HEK293 (cell line): Measurements from ENCODE around the gene NFE2L1.

ENCODE experiments used
- EGR2 ChIP-seq: fragments of 450-650 bp; formaldehyde crosslinking; IDR thresholded peaks from 2 replicates; pipeline ENCODE4 v1.5.1; 2016; ENCODE audit warnings: low read depth, missing biosample characterization, missing genetic modification characterization
- HOXD13 ChIP-seq: sonication (generic); formaldehyde crosslinking; IDR thresholded peaks from 2 replicates; pipeline ENCODE4 v1.8.0; 2022; ENCODE audit warnings: missing genetic modification reagents, borderline replicate concordance
- KLF7 ChIP-seq: fragments of 450-650 bp; formaldehyde crosslinking; IDR thresholded peaks from 2 replicates; pipeline ENCODE4 v1.5.1; 2016; ENCODE audit warnings: missing biosample characterization, missing genetic modification characterization, borderline replicate concordance
- MEIS1 ChIP-seq: sonication (generic); formaldehyde crosslinking; IDR thresholded peaks from 2 replicates; pipeline ENCODE4 v1.8.1; 2022; ENCODE audit warnings: missing genetic modification reagents, mild to moderate bottlenecking, borderline replicate concordance
- OVOL3 ChIP-seq: fragments of 450-650 bp; formaldehyde crosslinking; IDR thresholded peaks from 2 replicates; pipeline ENCODE4 v1.5.1; 2016; ENCODE audit warnings: missing biosample characterization, missing genetic modification characterization
- ZIC2 ChIP-seq: fragments of 450-650 bp; formaldehyde crosslinking; IDR thresholded peaks from 2 replicates; pipeline ENCODE4 v1.5.1; 2016; ENCODE audit warnings: missing biosample characterization, missing genetic modification characterization
- ZNF132 ChIP-seq: fragments of 450-650 bp; formaldehyde crosslinking; IDR thresholded peaks from 2 replicates; pipeline ENCODE4 v1.5.1; 2017; ENCODE audit warnings: missing biosample characterization, missing genetic modification characterization, borderline replicate concordance
- ZNF146 ChIP-seq: fragments of 450-650 bp; formaldehyde crosslinking; IDR thresholded peaks from 2 replicates; pipeline ENCODE4 v1.5.1; 2016; ENCODE audit warnings: missing biosample characterization, missing genetic modification characterization
- ZNF214 ChIP-seq: fragments of 450-650 bp; formaldehyde crosslinking; IDR thresholded peaks from 2 replicates; pipeline ENCODE4 v1.5.1; 2017; ENCODE audit warnings: missing biosample characterization, mild to moderate bottlenecking, missing genetic modification characterization, borderline replicate concordance
- ZNF221 ChIP-seq: fragments of 450-650 bp; formaldehyde crosslinking; IDR thresholded peaks from 2 replicates; pipeline ENCODE4 v1.5.1; 2017; ENCODE audit warnings: missing biosample characterization, missing genetic modification characterization, borderline replicate concordance
- ZNF302 ChIP-seq: fragments of 450-650 bp; formaldehyde crosslinking; IDR thresholded peaks from 2 replicates; pipeline ENCODE4 v1.5.1; 2016; ENCODE audit warnings: missing biosample characterization, missing genetic modification characterization, low read depth
- ZNF311 ChIP-seq: fragments of 450-650 bp; formaldehyde crosslinking; IDR thresholded peaks from 2 replicates; pipeline ENCODE4 v1.5.1; 2017; ENCODE audit warnings: missing biosample characterization, missing genetic modification characterization, borderline replicate concordance
- ZNF354C ChIP-seq: fragments of 450-650 bp; formaldehyde crosslinking; IDR thresholded peaks from 2 replicates; pipeline ENCODE4 v1.5.1; 2016; ENCODE audit warnings: missing biosample characterization, missing genetic modification characterization, low read depth, borderline replicate concordance
- ZNF473 ChIP-seq: fragments of 450-650 bp; formaldehyde crosslinking; IDR thresholded peaks from 2 replicates; pipeline ENCODE4 v1.5.1; 2017; ENCODE audit warnings: missing biosample characterization, missing genetic modification characterization
- ZNF488 ChIP-seq: fragments of 450-650 bp; formaldehyde crosslinking; IDR thresholded peaks from 2 replicates; pipeline ENCODE4 v1.5.1; 2016; ENCODE audit warnings: missing biosample characterization, missing genetic modification characterization
- ZNF510 ChIP-seq: fragments of 450-650 bp; formaldehyde crosslinking; IDR thresholded peaks from 2 replicates; pipeline ENCODE4 v1.5.1; 2018; ENCODE audit warnings: mild to moderate bottlenecking, missing genetic modification characterization, missing biosample characterization; ENCODE audit not compliant: insufficient replicate concordance
- ZNF548 ChIP-seq: fragments of 450-650 bp; formaldehyde crosslinking; IDR thresholded peaks from 2 replicates; pipeline ENCODE4 v1.5.1; 2016; ENCODE audit warnings: missing biosample characterization, missing genetic modification characterization
- ZNF549 ChIP-seq: fragments of 450-650 bp; IDR thresholded peaks from 2 replicates; pipeline ENCODE4 v1.5.1; 2018; ENCODE audit warnings: missing biosample characterization, missing genetic modification characterization, mild to moderate bottlenecking, inconsistent platforms, moderate library complexity
- ZNF658 ChIP-seq: fragments of 450-650 bp; formaldehyde crosslinking; IDR thresholded peaks from 2 replicates; pipeline ENCODE4; 2016; ENCODE audit warnings: missing biosample characterization, missing genetic modification characterization
- ZNF664 ChIP-seq: fragments of 450-650 bp; formaldehyde crosslinking; IDR thresholded peaks from 2 replicates; pipeline ENCODE4 v1.5.1; 2016; ENCODE audit warnings: missing biosample characterization, missing genetic modification characterization
- ZNF677 ChIP-seq: fragments of 450-650 bp; IDR thresholded peaks from 2 replicates; pipeline ENCODE4 v1.5.0; 2018; ENCODE audit warnings: missing biosample characterization, mild to moderate bottlenecking, missing genetic modification characterization, moderate library complexity
- ZNF692 ChIP-seq: fragments of 450-650 bp; formaldehyde crosslinking; IDR thresholded peaks from 2 replicates; pipeline ENCODE4 v1.5.1; 2016; ENCODE audit warnings: missing biosample characterization, missing genetic modification characterization
- ZNF707 ChIP-seq: fragments of 450-650 bp; formaldehyde crosslinking; IDR thresholded peaks from 2 replicates; pipeline ENCODE4 v1.5.1; 2016; ENCODE audit warnings: missing biosample characterization, missing genetic modification characterization
- ZNF76 ChIP-seq: fragments of 450-650 bp; formaldehyde crosslinking; IDR thresholded peaks from 2 replicates; pipeline ENCODE4; 2016; ENCODE audit warnings: low read depth, missing biosample characterization, missing genetic modification characterization, borderline replicate concordance
- ZNF830 ChIP-seq: fragments of 450-650 bp; IDR thresholded peaks from 2 replicates; pipeline ENCODE4 v1.5.0; 2018; ENCODE audit warnings: missing biosample characterization, missing genetic modification characterization, low read depth, mild to moderate bottlenecking, moderate library complexity
- TF ChIP-seq, protein P1 (sequence below): fragments of 450-650 bp; formaldehyde crosslinking; IDR thresholded peaks from 2 replicates; pipeline ENCODE4 v1.5.1; 2017; ENCODE audit warnings: missing biosample characterization, missing genetic modification characterization
- TF ChIP-seq, protein P2 (sequence below): fragments of 450-650 bp; formaldehyde crosslinking; IDR thresholded peaks from 2 replicates; pipeline ENCODE4 v1.5.1; 2016; ENCODE audit warnings: missing biosample characterization, missing genetic modification characterization, low read depth
- TF ChIP-seq, protein P3 (sequence below): sonication (generic); formaldehyde crosslinking; IDR thresholded peaks from 2 replicates; pipeline ENCODE4 v1.8.1; 2022; ENCODE audit warnings: mild to moderate bottlenecking, moderate library complexity, missing genetic modification reagents
- TF ChIP-seq, protein P4 (sequence below): fragments of 450-650 bp; formaldehyde crosslinking; IDR thresholded peaks from 2 replicates; pipeline ENCODE4 v1.5.1; 2016; ENCODE audit warnings: missing biosample characterization, missing genetic modification characterization
- TF ChIP-seq, protein P5 (sequence below): fragments of 450-650 bp; formaldehyde crosslinking; IDR thresholded peaks from 2 replicates; pipeline ENCODE4 v1.5.1; 2017; ENCODE audit warnings: missing biosample characterization, missing genetic modification characterization

Gene NFE2L1

GRCh38 chr17:48011405-48012150, 36.6 kb upstream of the NFE2L1 start (continued):
- TF ChIP-seq ZNF692 (tag by site-specific recombination) (no peak), ZIC2 (no peak), ZNF146 (tag by site-specific recombination) (no peak), ZNF76 (no peak), ZNF548 (tag by site-specific recombination) (no peak), ZNF707 (tag by site-specific recombination) (no peak), ZNF214 (tag by site-specific recombination) (no peak), ZNF549 (tag by site-specific recombination) (no peak), ZNF658 (tag by site-specific recombination) (no peak), MEIS1 (CRISPR knock-in tag) (no peak), EGR2 (tag by site-specific recombination) (no peak), ZNF132 (tag by site-specific recombination) (no peak), ZNF664 (tag by site-specific recombination) (no peak), ZNF677 (tag by site-specific recombination) (no peak), KLF7 (tag by site-specific recombination) (no peak), ZNF221 (tag by site-specific recombination) (no peak), OVOL3 (tag by site-specific recombination) (no peak), ZNF311 (tag by site-specific recombination) (no peak), ZNF354C (tag by site-specific recombination) (no peak), ZNF302 (tag by site-specific recombination) (no peak), ZNF488 (tag by site-specific recombination) (no peak), HOXD13 (CRISPR knock-in tag) (no peak), ZNF510 (tag by site-specific recombination) (no peak), ZNF830 (tag by site-specific recombination) (no peak), ZNF473 (tag by site-specific recombination) (no peak)
- TF ChIP-seq, protein P1, sequence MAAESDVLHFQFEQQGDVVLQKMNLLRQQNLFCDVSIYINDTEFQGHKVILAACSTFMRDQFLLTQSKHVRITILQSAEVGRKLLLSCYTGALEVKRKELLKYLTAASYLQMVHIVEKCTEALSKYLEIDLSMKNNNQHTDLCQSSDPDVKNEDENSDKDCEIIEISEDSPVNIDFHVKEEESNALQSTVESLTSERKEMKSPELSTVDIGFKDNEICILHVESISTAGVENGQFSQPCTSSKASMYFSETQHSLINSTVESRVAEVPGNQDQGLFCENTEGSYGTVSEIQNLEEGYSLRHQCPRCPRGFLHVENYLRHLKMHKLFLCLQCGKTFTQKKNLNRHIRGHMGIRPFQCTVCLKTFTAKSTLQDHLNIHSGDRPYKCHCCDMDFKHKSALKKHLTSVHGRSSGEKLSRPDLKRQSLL (tag by site-specific recombination): no peak; the same call in 1 of the 2 replicates
- TF ChIP-seq, protein P2, sequence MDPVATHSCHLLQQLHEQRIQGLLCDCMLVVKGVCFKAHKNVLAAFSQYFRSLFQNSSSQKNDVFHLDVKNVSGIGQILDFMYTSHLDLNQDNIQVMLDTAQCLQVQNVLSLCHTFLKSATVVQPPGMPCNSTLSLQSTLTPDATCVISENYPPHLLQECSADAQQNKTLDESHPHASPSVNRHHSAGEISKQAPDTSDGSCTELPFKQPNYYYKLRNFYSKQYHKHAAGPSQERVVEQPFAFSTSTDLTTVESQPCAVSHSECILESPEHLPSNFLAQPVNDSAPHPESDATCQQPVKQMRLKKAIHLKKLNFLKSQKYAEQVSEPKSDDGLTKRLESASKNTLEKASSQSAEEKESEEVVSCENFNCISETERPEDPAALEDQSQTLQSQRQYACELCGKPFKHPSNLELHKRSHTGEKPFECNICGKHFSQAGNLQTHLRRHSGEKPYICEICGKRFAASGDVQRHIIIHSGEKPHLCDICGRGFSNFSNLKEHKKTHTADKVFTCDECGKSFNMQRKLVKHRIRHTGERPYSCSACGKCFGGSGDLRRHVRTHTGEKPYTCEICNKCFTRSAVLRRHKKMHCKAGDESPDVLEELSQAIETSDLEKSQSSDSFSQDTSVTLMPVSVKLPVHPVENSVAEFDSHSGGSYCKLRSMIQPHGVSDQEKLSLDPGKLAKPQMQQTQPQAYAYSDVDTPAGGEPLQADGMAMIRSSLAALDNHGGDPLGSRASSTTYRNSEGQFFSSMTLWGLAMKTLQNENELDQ (tag by site-specific recombination): no peak
- TF ChIP-seq, protein P3, sequence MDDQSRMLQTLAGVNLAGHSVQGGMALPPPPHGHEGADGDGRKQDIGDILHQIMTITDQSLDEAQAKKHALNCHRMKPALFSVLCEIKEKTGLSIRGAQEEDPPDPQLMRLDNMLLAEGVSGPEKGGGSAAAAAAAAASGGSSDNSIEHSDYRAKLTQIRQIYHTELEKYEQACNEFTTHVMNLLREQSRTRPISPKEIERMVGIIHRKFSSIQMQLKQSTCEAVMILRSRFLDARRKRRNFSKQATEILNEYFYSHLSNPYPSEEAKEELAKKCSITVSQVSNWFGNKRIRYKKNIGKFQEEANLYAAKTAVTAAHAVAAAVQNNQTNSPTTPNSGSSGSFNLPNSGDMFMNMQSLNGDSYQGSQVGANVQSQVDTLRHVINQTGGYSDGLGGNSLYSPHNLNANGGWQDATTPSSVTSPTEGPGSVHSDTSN (CRISPR knock-in tag): no peak
- TF ChIP-seq, protein P4, sequence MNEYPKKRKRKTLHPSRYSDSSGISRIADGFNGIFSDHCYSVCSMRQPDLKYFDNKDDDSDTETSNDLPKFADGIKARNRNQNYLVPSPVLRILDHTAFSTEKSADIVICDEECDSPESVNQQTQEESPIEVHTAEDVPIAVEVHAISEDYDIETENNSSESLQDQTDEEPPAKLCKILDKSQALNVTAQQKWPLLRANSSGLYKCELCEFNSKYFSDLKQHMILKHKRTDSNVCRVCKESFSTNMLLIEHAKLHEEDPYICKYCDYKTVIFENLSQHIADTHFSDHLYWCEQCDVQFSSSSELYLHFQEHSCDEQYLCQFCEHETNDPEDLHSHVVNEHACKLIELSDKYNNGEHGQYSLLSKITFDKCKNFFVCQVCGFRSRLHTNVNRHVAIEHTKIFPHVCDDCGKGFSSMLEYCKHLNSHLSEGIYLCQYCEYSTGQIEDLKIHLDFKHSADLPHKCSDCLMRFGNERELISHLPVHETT (tag by site-specific recombination): no peak
- TF ChIP-seq, protein P5, sequence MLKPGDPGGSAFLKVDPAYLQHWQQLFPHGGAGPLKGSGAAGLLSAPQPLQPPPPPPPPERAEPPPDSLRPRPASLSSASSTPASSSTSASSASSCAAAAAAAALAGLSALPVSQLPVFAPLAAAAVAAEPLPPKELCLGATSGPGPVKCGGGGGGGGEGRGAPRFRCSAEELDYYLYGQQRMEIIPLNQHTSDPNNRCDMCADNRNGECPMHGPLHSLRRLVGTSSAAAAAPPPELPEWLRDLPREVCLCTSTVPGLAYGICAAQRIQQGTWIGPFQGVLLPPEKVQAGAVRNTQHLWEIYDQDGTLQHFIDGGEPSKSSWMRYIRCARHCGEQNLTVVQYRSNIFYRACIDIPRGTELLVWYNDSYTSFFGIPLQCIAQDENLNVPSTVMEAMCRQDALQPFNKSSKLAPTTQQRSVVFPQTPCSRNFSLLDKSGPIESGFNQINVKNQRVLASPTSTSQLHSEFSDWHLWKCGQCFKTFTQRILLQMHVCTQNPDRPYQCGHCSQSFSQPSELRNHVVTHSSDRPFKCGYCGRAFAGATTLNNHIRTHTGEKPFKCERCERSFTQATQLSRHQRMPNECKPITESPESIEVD (tag by site-specific recombination): no peak
